Mesothelial cell of epicardium (in vitro differentiated cells): Measurements from ENCODE around the gene TECR. TPM values are rescaled to one million over a fixed set of nuclear protein-coding genes. Genes with fewer than 3 reads are reported as not detected.
A peak's percentile ranks its signal among the peaks of the same experiment; 100 is the strongest.

Source experiments
- DNase-seq, 2 experiments: peaks; one replicate each; pipeline ENCODE4 v3.0.0; 2021; ENCODE audit warnings: low spot score in 2 of 2; ENCODE audit not compliant: unreplicated experiment in 2 of 2
- H3K27ac Mint-ChIP-seq: 2 replicates; pipeline ENCODE4 v1.8.0; 2021; ENCODE audit warnings: mixed read lengths
- H3K27me3 Mint-ChIP-seq: 2 replicates; pipeline ENCODE4 v1.8.0; 2021; ENCODE audit warnings: low read depth, mixed read lengths
- H3K36me3 Mint-ChIP-seq: 2 replicates; pipeline ENCODE4 v1.8.0; 2021; ENCODE audit warnings: mixed read lengths
- H3K4me1 Mint-ChIP-seq: 2 replicates; pipeline ENCODE4 v1.8.0; 2021; ENCODE audit warnings: mixed read lengths
- H3K4me3 Mint-ChIP-seq: 2 replicates; pipeline ENCODE4 v1.8.0; 2021; ENCODE audit warnings: mild to moderate bottlenecking, moderate library complexity, mixed read lengths
- H3K9me3 Mint-ChIP-seq: 2 replicates; pipeline ENCODE4 v1.8.0; 2021; ENCODE audit warnings: mixed read lengths
- total RNA-seq: library from RNA; stranded (reverse); gene quantifications from 3 replicates; pipeline ENCODE4 v1.2.1, GENCODE V29; 2021
- TF ChIP-seq, protein P1 (sequence below): fragments of 200-600 bp; sonication (generic); IDR thresholded peaks from one replicate; pipeline ENCODE4 v1.5.0; 2021; ENCODE audit warnings: antibody characterized with exemption; ENCODE audit not compliant: unreplicated experiment

The TECR gene
- total RNA-seq, 1 donor from 2014 or later: 115 TPM

GRCh38 chr19:14517840-14518505 lies 11.4 kb upstream of the TECR start, which contains the start of gene DNAJB1:
TSS of gene DNAJB1 (minus strand) at chr19:14518397. CDS start at chr19:14518349, 48 bp downstream.
- peak; percentile 48 to 71 for DNase-seq
- Mint-ChIP-seq H3K9me3 (no peaks in the 10 kb centered on the region), H3K4me1 (peaks cover 36% of the 10 kb centered on the region), H3K4me3 (peak within 1 kb of the TSS; percentile 90), H3K27ac (peak within 1 kb of the TSS; percentile 98), H3K27me3 (no peaks in the 10 kb centered on the region), H3K36me3 (peaks cover 26% of the 10 kb centered on the region)
- TF ChIP-seq, protein P1, sequence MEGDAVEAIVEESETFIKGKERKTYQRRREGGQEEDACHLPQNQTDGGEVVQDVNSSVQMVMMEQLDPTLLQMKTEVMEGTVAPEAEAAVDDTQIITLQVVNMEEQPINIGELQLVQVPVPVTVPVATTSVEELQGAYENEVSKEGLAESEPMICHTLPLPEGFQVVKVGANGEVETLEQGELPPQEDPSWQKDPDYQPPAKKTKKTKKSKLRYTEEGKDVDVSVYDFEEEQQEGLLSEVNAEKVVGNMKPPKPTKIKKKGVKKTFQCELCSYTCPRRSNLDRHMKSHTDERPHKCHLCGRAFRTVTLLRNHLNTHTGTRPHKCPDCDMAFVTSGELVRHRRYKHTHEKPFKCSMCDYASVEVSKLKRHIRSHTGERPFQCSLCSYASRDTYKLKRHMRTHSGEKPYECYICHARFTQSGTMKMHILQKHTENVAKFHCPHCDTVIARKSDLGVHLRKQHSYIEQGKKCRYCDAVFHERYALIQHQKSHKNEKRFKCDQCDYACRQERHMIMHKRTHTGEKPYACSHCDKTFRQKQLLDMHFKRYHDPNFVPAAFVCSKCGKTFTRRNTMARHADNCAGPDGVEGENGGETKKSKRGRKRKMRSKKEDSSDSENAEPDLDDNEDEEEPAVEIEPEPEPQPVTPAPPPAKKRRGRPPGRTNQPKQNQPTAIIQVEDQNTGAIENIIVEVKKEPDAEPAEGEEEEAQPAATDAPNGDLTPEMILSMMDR: no peak

DNA sequence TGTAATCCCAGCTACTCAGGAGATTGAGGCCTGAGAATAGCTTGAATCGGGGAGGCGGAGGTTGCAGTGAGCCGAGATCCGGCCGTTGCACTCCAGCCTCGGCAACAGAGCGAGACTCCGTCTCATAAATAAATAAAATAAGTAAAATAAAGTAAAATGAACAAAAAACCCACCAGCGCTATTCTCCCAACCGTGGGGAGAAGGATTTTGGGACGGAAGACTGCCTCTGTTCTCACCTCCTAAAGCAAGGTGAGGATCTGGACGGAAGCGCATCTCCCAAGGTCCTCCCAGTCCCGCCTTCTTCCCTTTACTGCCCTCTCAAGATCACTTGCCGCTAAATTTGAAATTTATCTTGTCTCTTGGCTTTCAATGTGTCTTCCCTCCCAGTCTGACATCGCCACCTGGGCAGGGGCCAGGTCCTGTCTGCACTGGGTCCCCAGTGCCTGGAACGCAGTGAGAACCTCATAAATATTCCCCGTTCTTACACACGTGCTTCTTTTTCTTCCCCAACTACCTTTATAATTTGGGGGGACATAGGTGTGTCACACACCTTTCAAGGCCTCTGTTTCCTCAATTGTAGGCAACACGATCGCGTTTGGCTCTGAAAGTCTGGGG lies 10.0 kb upstream of the TECR start:
- DNase-seq: no peak
- Mint-ChIP-seq H3K27me3 (no peaks in the 10 kb centered on the region), H3K27ac (peak overlapping the region; percentile 94), H3K4me3 (peak overlapping the region; percentile 90), H3K36me3 (peaks cover 23% of the 10 kb centered on the region), H3K9me3 (no peaks in the 10 kb centered on the region), H3K4me1 (peaks cover 36% of the 10 kb centered on the region)
- TF ChIP-seq, protein P1: no peak

- Mint-ChIP-seq H3K4me3 (peak overlapping the region; percentile 90), H3K27me3 (no peaks in the 10 kb centered on the region), H3K36me3 (peaks cover 18% of the 10 kb centered on the region), H3K27ac (peak overlapping the region; percentile 94), H3K9me3 (no peaks in the 10 kb centered on the region), H3K4me1 (peaks cover 31% of the 10 kb centered on the region)
- no peak for DNase-seq
- TF ChIP-seq, protein P1: no peak
Observed at GRCh38 chr19:14519860-14520407, 9.5 kb upstream of the TECR start.

DNA sequence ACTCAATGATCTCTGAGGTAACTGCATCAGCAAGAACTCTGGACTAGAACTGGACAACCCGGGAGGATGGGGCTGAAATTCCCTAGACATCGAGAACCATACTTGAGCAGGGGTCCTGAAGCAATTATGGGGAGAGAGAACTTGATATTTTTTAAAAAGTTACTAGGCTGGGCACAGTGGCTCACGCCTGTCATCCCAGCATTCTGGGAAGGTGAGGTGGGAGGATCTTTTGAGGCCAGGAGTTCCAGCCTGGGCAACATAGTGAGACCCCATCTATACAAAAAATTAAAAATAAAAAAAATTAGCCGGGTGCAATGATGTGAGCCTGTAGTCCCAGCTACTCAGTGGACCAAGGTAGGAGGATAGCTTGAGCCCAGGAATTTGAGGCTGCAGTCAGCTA lies 8.9 kb upstream of the TECR start:
- no peak overlapping the region for H3K4me3 Mint-ChIP-seq
- TF ChIP-seq, protein P1: no peak
- no peak overlapping the region for H3K27ac Mint-ChIP-seq
- DNase-seq: no peak
- H3K9me3 Mint-ChIP-seq: no peaks in the 10 kb centered on the region
- H3K36me3 Mint-ChIP-seq: peaks cover 12% of the 10 kb centered on the region
- H3K27me3 Mint-ChIP-seq: no peaks in the 10 kb centered on the region
- peaks cover 28% of the 10 kb centered on the region for H3K4me1 Mint-ChIP-seq

DNA sequence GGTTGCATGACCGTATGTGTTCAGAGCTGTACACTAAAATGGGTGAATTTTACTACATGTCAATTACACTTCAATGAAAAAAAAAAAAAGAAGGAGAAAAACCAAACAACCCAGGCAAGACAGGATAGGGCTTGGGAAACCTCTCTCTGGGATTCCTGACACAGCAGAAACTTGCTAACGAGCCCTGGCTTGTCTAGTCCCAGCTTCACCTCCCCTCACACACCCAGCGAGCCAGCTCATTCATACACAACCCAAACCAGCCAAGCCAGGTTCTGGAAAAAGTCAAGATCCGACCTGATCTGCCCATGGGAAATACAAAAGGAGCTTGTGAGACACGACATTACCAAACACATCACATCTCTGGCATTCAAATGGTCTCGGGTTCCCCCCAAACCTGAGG lies 3.7 kb upstream of the TECR start:
- H3K4me3 Mint-ChIP-seq: peak overlapping the region; percentile 28
- H3K27me3 Mint-ChIP-seq: no peaks in the 10 kb centered on the region

More for the DNA sequence above, 3.7 kb upstream of the TECR start:
- TF ChIP-seq, protein P1: no peak
- H3K4me1 Mint-ChIP-seq: peaks cover 26% of the 10 kb centered on the region
- no peak for DNase-seq
- peak overlapping the region; percentile 92 for H3K27ac Mint-ChIP-seq
- no peaks in the 10 kb centered on the region for H3K36me3 Mint-ChIP-seq
- H3K9me3 Mint-ChIP-seq: no peaks in the 10 kb centered on the region
